HEK293 (cell line): ENCODE results near the gene TACC2.

Experiments
- CTCF ChIA-PET: fragments of 350-600 bp; formaldehyde crosslinking; extraction: SDS; loops from one replicate; lab custom pipeline; 2021; ENCODE audit warnings: antibody characterized with exemption; lab: Yijun Ruan, JAX
- POLR2A ChIA-PET: fragments of 300-600 bp; formaldehyde crosslinking; extraction: SDS; loops from one replicate; lab custom pipeline; 2020; ENCODE audit warnings: antibody characterized with exemption, inconsistent platforms; lab: Yijun Ruan, JAX
- H3K27ac ChIP-seq: fragments of 200-500 bp; sonication (Bioruptor generic); 2 replicates; pipeline ENCODE4 v1.5.1; 2014; ENCODE audit warnings: low read depth, low read length, control low read depth, inconsistent platforms; ENCODE audit errors: extremely low read depth
- H3K36me3 ChIP-seq, 2 experiments: fragments of 200-500 bp in 1 of 2; sonication (Bioruptor generic) in 1 of 2; 1 replicate in 1 of 2; 2 replicates in 1 of 2; pipeline ENCODE4 v1.5.1; 2014 to 2017; ENCODE audit warnings: inconsistent platforms in 2 of 2, low read length in 2 of 2; ENCODE audit not compliant: control insufficient read depth in 2 of 2, insufficient read depth in 1 of 2
- H3K4me1 ChIP-seq: fragments of 200-500 bp; sonication (Bioruptor generic); 2 replicates; pipeline ENCODE4 v1.5.1; 2014; ENCODE audit warnings: mild to moderate bottlenecking, low read length, inconsistent platforms; ENCODE audit not compliant: control insufficient read depth, insufficient read depth
- H3K4me3 ChIP-seq: 2 replicates; pipeline ENCODE4 v1.5.1; 2011; ENCODE audit warnings: low read depth, mild to moderate bottlenecking, control low read depth, low read length, moderate library complexity
- H3K9me3 ChIP-seq: fragments of 200-500 bp; sonication (Bioruptor generic); 2 replicates; pipeline ENCODE4 v1.5.1; 2014; ENCODE audit warnings: low read depth, low read length, inconsistent platforms; ENCODE audit not compliant: control insufficient read depth, insufficient read depth
- KLF1 ChIP-seq: fragments of 450-650 bp; formaldehyde crosslinking; IDR thresholded peaks from 2 replicates; pipeline ENCODE4 v1.5.1; 2016; ENCODE audit warnings: missing biosample characterization, missing genetic modification characterization
- PBX3 ChIP-seq: sonication (generic); formaldehyde crosslinking; IDR thresholded peaks from 2 replicates; pipeline ENCODE4 v1.8.1; 2022; ENCODE audit warnings: mild to moderate bottlenecking, moderate library complexity, missing genetic modification reagents
- SALL2 ChIP-seq: fragments of 450-650 bp; formaldehyde crosslinking; IDR thresholded peaks from 2 replicates; pipeline ENCODE4 v1.5.0; 2017; ENCODE audit warnings: missing biosample characterization, mild to moderate bottlenecking, missing genetic modification characterization, borderline replicate concordance
- SP7 ChIP-seq: fragments of 450-650 bp; formaldehyde crosslinking; IDR thresholded peaks from 2 replicates; pipeline ENCODE4 v1.5.1; 2016; ENCODE audit warnings: missing biosample characterization, missing genetic modification characterization
- YY1 ChIP-seq: fragments of 450-650 bp; formaldehyde crosslinking; IDR thresholded peaks from 2 replicates; pipeline ENCODE4 v1.5.1; 2018; ENCODE audit warnings: missing biosample characterization, missing genetic modification characterization
- ZBTB11 ChIP-seq: fragments of 450-650 bp; formaldehyde crosslinking; conservative IDR thresholded peaks from 2 replicates; pipeline ENCODE4 v1.5.1; 2016; ENCODE audit warnings: low read depth, missing biosample characterization, missing genetic modification characterization
- ZBTB48 ChIP-seq: fragments of 450-650 bp; formaldehyde crosslinking; IDR thresholded peaks from 2 replicates; pipeline ENCODE4 v1.5.1; 2016; ENCODE audit warnings: missing biosample characterization, missing genetic modification characterization
- ZBTB6 ChIP-seq: fragments of 450-650 bp; formaldehyde crosslinking; IDR thresholded peaks from 2 replicates; pipeline ENCODE4 v1.5.1; 2017; ENCODE audit warnings: missing biosample characterization, missing genetic modification characterization
- ZBTB8A ChIP-seq: fragments of 450-650 bp; formaldehyde crosslinking; IDR thresholded peaks from 2 replicates; pipeline ENCODE4 v1.5.1; 2016; ENCODE audit warnings: missing biosample characterization, missing genetic modification characterization
- ZEB2 ChIP-seq: fragments of 450-650 bp; formaldehyde crosslinking; IDR thresholded peaks from 2 replicates; pipeline ENCODE4 v1.5.1; 2016; ENCODE audit warnings: missing biosample characterization, missing genetic modification characterization
- ZIC2 ChIP-seq: fragments of 450-650 bp; formaldehyde crosslinking; IDR thresholded peaks from 2 replicates; pipeline ENCODE4 v1.5.1; 2016; ENCODE audit warnings: missing biosample characterization, missing genetic modification characterization
- ZNF184 ChIP-seq: fragments of 450-650 bp; IDR thresholded peaks from 2 replicates; pipeline ENCODE4 v1.5.1; 2018; ENCODE audit warnings: missing biosample characterization, mild to moderate bottlenecking, missing genetic modification characterization
- ZNF335 ChIP-seq: fragments of 450-650 bp; formaldehyde crosslinking; conservative IDR thresholded peaks from 2 replicates; pipeline ENCODE4 v1.5.1; 2016; ENCODE audit warnings: missing biosample characterization, missing genetic modification characterization
- ZNF37A ChIP-seq: fragments of 450-650 bp; IDR thresholded peaks from 2 replicates; pipeline ENCODE4 v1.5.1; 2018; ENCODE audit warnings: missing biosample characterization, missing genetic modification characterization
- ZNF548 ChIP-seq: fragments of 450-650 bp; formaldehyde crosslinking; IDR thresholded peaks from 2 replicates; pipeline ENCODE4 v1.5.1; 2016; ENCODE audit warnings: missing biosample characterization, missing genetic modification characterization
- ZNF561 ChIP-seq: fragments of 450-650 bp; IDR thresholded peaks from 2 replicates; pipeline ENCODE4 v1.5.1; 2018; ENCODE audit warnings: missing biosample characterization, missing genetic modification characterization, borderline replicate concordance
- ZNF747 ChIP-seq: fragments of 450-650 bp; formaldehyde crosslinking; IDR thresholded peaks from 2 replicates; pipeline ENCODE4 v1.5.1; 2016; ENCODE audit warnings: missing biosample characterization, missing genetic modification characterization
- ZNF843 ChIP-seq: fragments of 450-650 bp; formaldehyde crosslinking; IDR thresholded peaks from 2 replicates; pipeline ENCODE4 v1.5.1; 2016; ENCODE audit warnings: missing biosample characterization, missing genetic modification characterization
- ZSCAN30 ChIP-seq: fragments of 450-650 bp; IDR thresholded peaks from 2 replicates; pipeline ENCODE4 v1.5.1; 2018; ENCODE audit warnings: missing biosample characterization, mild to moderate bottlenecking, missing genetic modification characterization, moderate library complexity
- ZXDB ChIP-seq: fragments of 450-650 bp; formaldehyde crosslinking; IDR thresholded peaks from 2 replicates; pipeline ENCODE4 v1.5.1; 2016; ENCODE audit warnings: missing biosample characterization, missing genetic modification characterization
- TF ChIP-seq, protein P1 (sequence below): fragments of 450-650 bp; IDR thresholded peaks from 2 replicates; pipeline ENCODE4 v1.5.1; 2018; ENCODE audit warnings: missing biosample characterization, mild to moderate bottlenecking, missing genetic modification characterization
- TF ChIP-seq, protein P2 (sequence below): fragments of 450-650 bp; formaldehyde crosslinking; IDR thresholded peaks from 2 replicates; pipeline ENCODE4 v1.5.1; 2016; ENCODE audit warnings: missing biosample characterization, missing genetic modification characterization
- TF ChIP-seq, protein P3 (sequence below): fragments of 450-650 bp; formaldehyde crosslinking; IDR thresholded peaks from 2 replicates; pipeline ENCODE4 v1.5.1; 2016; ENCODE audit warnings: missing biosample characterization, missing genetic modification characterization, borderline replicate concordance
- TF ChIP-seq, protein P4 (sequence below): fragments of 450-650 bp; formaldehyde crosslinking; IDR thresholded peaks from 2 replicates; pipeline ENCODE4 v1.5.1; 2016; ENCODE audit warnings: missing biosample characterization, missing genetic modification characterization, low read depth

The TACC2 gene

DNA sequence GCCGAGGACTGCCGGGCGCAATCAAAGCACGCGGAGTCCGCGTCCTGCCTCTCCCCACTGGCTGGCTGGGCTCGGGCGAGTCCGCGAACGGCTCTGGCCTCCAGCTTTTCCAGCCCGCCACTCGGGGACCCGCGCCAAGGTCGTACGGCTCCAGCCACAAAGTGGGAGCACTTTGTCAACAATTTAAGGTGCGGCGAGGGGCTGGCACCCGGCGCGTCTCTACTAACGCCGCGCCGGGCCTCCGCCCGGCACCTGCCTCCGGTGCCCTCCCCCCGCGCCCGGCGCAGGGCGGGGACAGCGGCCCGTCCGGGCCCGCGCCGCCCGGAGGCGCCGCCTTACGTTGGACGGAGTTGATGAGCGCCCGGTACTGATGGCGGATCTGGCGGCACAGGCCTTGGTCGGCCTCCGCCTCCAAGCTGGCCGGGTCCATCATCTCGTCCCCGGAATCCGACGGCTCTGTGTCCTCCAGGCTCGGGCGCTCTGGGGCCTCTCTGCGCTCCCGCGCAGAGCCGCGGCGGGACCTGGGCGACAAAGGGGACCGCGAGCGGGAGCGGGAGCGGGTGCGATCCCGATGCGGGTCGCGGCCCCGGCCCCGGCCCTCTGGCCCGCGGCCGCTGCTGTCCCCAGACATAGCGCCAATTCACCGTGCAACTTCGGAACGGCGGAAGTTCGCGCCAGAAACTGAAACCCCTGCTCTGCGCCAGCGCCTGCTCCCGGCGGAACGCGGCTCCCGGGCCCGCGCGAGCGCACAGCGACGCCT, 14.2 kb upstream of the TACC2 start, which contains the start of gene NSMCE4A:
Gene NSMCE4A, minus strand, starts transcription at position 683 of the 760 bp plus-strand sequence. Its CDS starts 52 bp downstream, at position 631.
- peak within 1 kb of the TSS; percentile 99 for H3K27ac ChIP-seq
- ChIA-PET POLR2A (interaction anchor here (1.0 to 2.4 kb wide), 4 partner anchors 8 to 208 kb away, joined by 3 to 8 read pairs (median 3); partner anchors contain the start of gene ATE1), CTCF (interaction anchor here (0.6 to 1.7 kb wide), 11 partner anchors 9 to 214 kb away, joined by 3 to 7 read pairs (median 3); no protein-coding TSS in a partner anchor)
- peaks cover 5% of the 10 kb centered on the region for H3K4me1 ChIP-seq
- H3K9me3 ChIP-seq: no peaks in the 10 kb centered on the region
- peak within 1 kb of the TSS; percentile 75 for H3K4me3 ChIP-seq
- H3K36me3 ChIP-seq: peaks cover 15 to 30% of the 10 kb centered on the region in 2 experiments
- TF ChIP-seq ZNF184 (tag by site-specific recombination): 0 out of 2 replicates have a peak, but pooled peaks have one; percentile 48
- peak; percentile 86 for TF ChIP-seq YY1
- TF ChIP-seq ZBTB48 (tag by site-specific recombination): no peak
- TF ChIP-seq PBX3 (CRISPR knock-in tag): 0 out of 2 replicates have a peak, but pooled peaks have one; percentile 57
- TF ChIP-seq, protein P1, sequence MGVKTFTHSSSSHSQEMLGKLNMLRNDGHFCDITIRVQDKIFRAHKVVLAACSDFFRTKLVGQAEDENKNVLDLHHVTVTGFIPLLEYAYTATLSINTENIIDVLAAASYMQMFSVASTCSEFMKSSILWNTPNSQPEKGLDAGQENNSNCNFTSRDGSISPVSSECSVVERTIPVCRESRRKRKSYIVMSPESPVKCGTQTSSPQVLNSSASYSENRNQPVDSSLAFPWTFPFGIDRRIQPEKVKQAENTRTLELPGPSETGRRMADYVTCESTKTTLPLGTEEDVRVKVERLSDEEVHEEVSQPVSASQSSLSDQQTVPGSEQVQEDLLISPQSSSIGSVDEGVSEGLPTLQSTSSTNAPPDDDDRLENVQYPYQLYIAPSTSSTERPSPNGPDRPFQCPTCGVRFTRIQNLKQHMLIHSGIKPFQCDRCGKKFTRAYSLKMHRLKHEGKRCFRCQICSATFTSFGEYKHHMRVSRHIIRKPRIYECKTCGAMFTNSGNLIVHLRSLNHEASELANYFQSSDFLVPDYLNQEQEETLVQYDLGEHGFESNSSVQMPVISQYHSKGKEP: peak; percentile 62
- peak; percentile 94 for TF ChIP-seq ZBTB6 (tag by site-specific recombination)
- TF ChIP-seq ZNF37A (tag by site-specific recombination): no peak
- no peak for TF ChIP-seq ZNF843
- peak; percentile 75 for TF ChIP-seq ZSCAN30 (tag by site-specific recombination)
- TF ChIP-seq, protein P2, sequence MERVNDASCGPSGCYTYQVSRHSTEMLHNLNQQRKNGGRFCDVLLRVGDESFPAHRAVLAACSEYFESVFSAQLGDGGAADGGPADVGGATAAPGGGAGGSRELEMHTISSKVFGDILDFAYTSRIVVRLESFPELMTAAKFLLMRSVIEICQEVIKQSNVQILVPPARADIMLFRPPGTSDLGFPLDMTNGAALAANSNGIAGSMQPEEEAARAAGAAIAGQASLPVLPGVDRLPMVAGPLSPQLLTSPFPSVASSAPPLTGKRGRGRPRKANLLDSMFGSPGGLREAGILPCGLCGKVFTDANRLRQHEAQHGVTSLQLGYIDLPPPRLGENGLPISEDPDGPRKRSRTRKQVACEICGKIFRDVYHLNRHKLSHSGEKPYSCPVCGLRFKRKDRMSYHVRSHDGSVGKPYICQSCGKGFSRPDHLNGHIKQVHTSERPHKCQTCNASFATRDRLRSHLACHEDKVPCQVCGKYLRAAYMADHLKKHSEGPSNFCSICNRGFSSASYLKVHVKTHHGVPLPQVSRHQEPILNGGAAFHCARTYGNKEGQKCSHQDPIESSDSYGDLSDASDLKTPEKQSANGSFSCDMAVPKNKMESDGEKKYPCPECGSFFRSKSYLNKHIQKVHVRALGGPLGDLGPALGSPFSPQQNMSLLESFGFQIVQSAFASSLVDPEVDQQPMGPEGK (tag by site-specific recombination): peak; percentile 44; the same call in 1 of the 2 replicates
- no peak for TF ChIP-seq ZNF747 (tag by site-specific recombination)
- TF ChIP-seq, protein P3, sequence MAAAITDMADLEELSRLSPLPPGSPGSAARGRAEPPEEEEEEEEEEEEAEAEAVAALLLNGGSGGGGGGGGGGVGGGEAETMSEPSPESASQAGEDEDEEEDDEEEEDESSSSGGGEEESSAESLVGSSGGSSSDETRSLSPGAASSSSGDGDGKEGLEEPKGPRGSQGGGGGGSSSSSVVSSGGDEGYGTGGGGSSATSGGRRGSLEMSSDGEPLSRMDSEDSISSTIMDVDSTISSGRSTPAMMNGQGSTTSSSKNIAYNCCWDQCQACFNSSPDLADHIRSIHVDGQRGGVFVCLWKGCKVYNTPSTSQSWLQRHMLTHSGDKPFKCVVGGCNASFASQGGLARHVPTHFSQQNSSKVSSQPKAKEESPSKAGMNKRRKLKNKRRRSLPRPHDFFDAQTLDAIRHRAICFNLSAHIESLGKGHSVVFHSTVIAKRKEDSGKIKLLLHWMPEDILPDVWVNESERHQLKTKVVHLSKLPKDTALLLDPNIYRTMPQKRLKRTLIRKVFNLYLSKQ (tag by site-specific recombination): no peak
- peak; percentile 98 for TF ChIP-seq ZBTB8A (tag by site-specific recombination)
- 0 out of 2 replicates have a peak, but pooled peaks have one; percentile 30 for TF ChIP-seq ZEB2 (tag by site-specific recombination)
- peak; percentile 95 for TF ChIP-seq ZNF561 (tag by site-specific recombination)
- peak; percentile 75 for TF ChIP-seq ZXDB (tag by site-specific recombination)
- no peak for TF ChIP-seq SALL2 (tag by site-specific recombination)
- TF ChIP-seq ZNF548: no peak
- TF ChIP-seq SP7 (tag by site-specific recombination): peak; percentile 14; the same call in 1 of the 2 replicates
- TF ChIP-seq ZNF335: peak; percentile 78
- TF ChIP-seq ZBTB11 (tag by site-specific recombination): peak; percentile 90
- TF ChIP-seq KLF1: no peak
- TF ChIP-seq, protein P4, sequence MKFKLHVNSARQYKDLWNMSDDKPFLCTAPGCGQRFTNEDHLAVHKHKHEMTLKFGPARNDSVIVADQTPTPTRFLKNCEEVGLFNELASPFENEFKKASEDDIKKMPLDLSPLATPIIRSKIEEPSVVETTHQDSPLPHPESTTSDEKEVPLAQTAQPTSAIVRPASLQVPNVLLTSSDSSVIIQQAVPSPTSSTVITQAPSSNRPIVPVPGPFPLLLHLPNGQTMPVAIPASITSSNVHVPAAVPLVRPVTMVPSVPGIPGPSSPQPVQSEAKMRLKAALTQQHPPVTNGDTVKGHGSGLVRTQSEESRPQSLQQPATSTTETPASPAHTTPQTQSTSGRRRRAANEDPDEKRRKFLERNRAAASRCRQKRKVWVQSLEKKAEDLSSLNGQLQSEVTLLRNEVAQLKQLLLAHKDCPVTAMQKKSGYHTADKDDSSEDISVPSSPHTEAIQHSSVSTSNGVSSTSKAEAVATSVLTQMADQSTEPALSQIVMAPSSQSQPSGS (tag by site-specific recombination): no peak
- TF ChIP-seq ZIC2 (tag by site-specific recombination): no peak
